ENCODE results near the gene KRT9. TPM values are rescaled to one million over a fixed set of nuclear protein-coding genes. Genes with fewer than 3 reads are reported as not detected.

The KRT9 gene
- total RNA-seq, 4 donors from 2014 or later: 0.21 TPM; not detected in 3

DNA sequence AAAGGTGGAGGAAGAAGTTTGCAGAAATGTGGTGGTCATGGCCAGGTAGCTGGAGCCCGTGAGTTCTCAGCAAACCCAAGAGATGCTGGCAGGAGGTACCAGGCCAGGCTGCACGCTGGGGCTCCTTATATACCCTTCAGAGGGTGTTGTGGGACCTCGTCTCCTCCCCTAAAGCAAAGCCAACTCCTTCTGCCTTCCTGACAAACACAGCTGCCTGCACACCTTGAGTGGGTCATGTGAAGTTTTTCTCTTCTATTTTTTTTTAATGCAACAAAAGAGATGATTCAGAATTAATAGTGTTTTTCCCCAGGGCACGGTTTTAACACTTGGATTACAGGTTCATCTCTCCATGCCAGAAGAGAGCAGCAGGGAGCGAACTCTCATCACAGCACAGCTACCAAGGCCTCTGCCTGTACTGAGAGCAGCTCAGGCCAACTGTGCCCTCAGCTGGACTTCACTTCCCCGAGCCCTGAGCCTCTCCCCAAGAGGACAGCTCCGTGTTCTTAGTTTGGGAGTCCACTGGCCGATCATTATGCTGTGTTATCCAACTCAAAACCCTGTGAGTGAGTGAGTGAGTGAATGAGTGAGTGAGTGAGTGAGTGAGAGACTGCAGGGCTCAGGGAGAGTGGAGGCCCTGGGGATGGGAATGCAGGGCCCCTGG lies 52.9 kb downstream of the KRT9 start, which contains the start of gene KRT15:
KRT15 (minus strand) TSS at position 102 of the 661 bp plus-strand sequence; CDS start at position 39, 63 bp downstream.
- H3K4me1 ChIP-seq: no peaks in the 10 kb centered on the region
- intact Hi-C loops (cut with DNase I; ENCODE audit: low total_unique reads): no loop called here
- H3K27me3 ChIP-seq: no peaks in the 10 kb centered on the region
- H3K36me3 ChIP-seq: no peaks in the 10 kb centered on the region
- no peak for DNase-seq
- TF ChIP-seq CTCF (IDR thresholded peaks at IDR 0.05) (no peak), POLR2A (IDR thresholded peaks at IDR 0.05) (no peak)
- no peak within 1 kb of the TSS for H3K4me3 ChIP-seq
- H3K27ac ChIP-seq: no peak within 1 kb of the TSS
- no peaks in the 10 kb centered on the region for H3K9me3 ChIP-seq

DNA sequence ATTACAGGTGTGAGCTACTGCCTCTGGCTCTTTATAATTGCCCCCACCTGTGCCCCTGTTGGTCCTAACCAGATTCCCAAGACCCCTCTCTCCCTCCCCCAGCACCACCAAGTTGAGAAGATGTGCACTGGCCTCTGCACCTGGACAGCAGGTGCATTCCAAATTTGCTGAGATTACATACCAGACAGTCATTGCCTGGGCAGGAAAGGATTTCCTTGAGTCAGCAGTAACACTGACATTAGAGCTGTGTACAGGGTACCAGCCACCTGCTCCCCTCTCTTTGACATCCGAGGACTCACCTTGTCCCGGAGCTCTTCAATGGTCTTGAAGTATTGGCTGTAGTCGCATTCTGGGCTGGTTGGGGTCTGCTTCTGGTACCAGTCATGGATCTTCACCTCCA lies 53.8 kb downstream of the KRT9 start:
- no peak for TF ChIP-seq POLR2A (IDR thresholded peaks at IDR 0.05)
- no peak for TF ChIP-seq CTCF (IDR thresholded peaks at IDR 0.05)
- Histone ChIP-seq H3K4me3 (no peak overlapping the region), H3K27me3 (no peaks in the 10 kb centered on the region), H3K4me1 (no peaks in the 10 kb centered on the region), H3K36me3 (no peaks in the 10 kb centered on the region), H3K9me3 (no peaks in the 10 kb centered on the region), H3K27ac (no peak overlapping the region)
- intact Hi-C loops (cut with DNase I; ENCODE audit: low total_unique reads): no loop called here
- no peak for DNase-seq

GRCh38 chr17:41516830-41517283 lies 55.0 kb downstream of the KRT9 start:
- Histone ChIP-seq H3K9me3 (no peaks in the 10 kb centered on the region), H3K36me3 (no peaks in the 10 kb centered on the region), H3K27me3 (no peaks in the 10 kb centered on the region), H3K27ac (no peak overlapping the region), H3K4me1 (no peaks in the 10 kb centered on the region), H3K4me3 (no peak overlapping the region)
- intact Hi-C loops (cut with DNase I; ENCODE audit: low total_unique reads): no loop called here
- no peak for DNase-seq
- TF ChIP-seq POLR2A (IDR thresholded peaks at IDR 0.05): no peak
- no peak for TF ChIP-seq CTCF (IDR thresholded peaks at IDR 0.05)

GRCh38 chr17:41516147-41516829 lies 55.6 kb downstream of the KRT9 start:
- Histone ChIP-seq H3K4me3 (no peak overlapping the region), H3K4me1 (no peaks in the 10 kb centered on the region), H3K9me3 (no peaks in the 10 kb centered on the region), H3K27me3 (no peaks in the 10 kb centered on the region), H3K36me3 (no peaks in the 10 kb centered on the region), H3K27ac (no peak overlapping the region)
- no peak for DNase-seq
- intact Hi-C loops (cut with DNase I; ENCODE audit: low total_unique reads): no loop called here
- TF ChIP-seq POLR2A (IDR thresholded peaks at IDR 0.05) (no peak), CTCF (IDR thresholded peaks at IDR 0.05) (no peak)

Small RNAs within 50 kb of the gene (microRNA-seq; reads per million reads assigned to microRNA genes)
- not detected for gene MIR6510 (ENCODE audit: borderline microRNAs expressed, borderline replicate concordance)

Other genes starting within 250 kb of the KRT9 start
- not detected for gene KRT33A, start 221.2 kb downstream of the KRT9 start, total RNA-seq
- not detected for gene KRT33B, start 202.2 kb downstream of the KRT9 start, total RNA-seq
- gene KRT34, start 189.8 kb downstream of the KRT9 start, total RNA-seq: under 1 TPM in 1 of 4 donors, not detected in 3; 0.28 TPM
- gene KRT31, start 174.5 kb downstream of the KRT9 start, total RNA-seq: not detected
- gene KRT37, start 147.5 kb downstream of the KRT9 start, total RNA-seq: not detected
- gene KRT38, start 131.1 kb downstream of the KRT9 start, total RNA-seq: not detected
- gene KRT32, start 104.7 kb downstream of the KRT9 start, total RNA-seq: not detected
- gene KRT35, start 90.9 kb downstream of the KRT9 start, total RNA-seq: not detected
- gene KRT36, start 82.1 kb downstream of the KRT9 start, total RNA-seq: not detected
- 1 to 10 TPM; 1.5 to 6.4 (median 3.0) TPM for gene KRT13, start 66.4 kb downstream of the KRT9 start, total RNA-seq
- gene KRT15, start 53.2 kb downstream of the KRT9 start, total RNA-seq: 10 to 100 TPM in 1 of 4 donors, 1 to 10 TPM in 1, under 1 TPM in 1, not detected in 1; 0.41 to 11.5 (median 1.6) TPM
- 100 to 1,000 TPM in 2 of 4 donors, 10 to 100 TPM in 1, under 1 TPM in 1; 0.88 to 120 (median 77.2) TPM for gene KRT19, start 43.8 kb downstream of the KRT9 start, total RNA-seq
- under 1 TPM in 2 of 4 donors, not detected in 2; 0.52 to 0.90 TPM for gene KRT14, start 14.8 kb upstream of the KRT9 start, total RNA-seq
- not detected for gene KRT16, start 40.7 kb upstream of the KRT9 start, total RNA-seq
- gene KRT17, start 52.5 kb upstream of the KRT9 start, total RNA-seq: 10 to 100 TPM in 1 of 4 donors, under 1 TPM in 1, not detected in 2; 0.70 to 12.6 TPM
- gene EIF1, start 116.8 kb upstream of the KRT9 start, total RNA-seq: 100 to 1,000 TPM in 3 of 4 donors, 10 to 100 TPM in 1; 83.5 to 796 (median 199) TPM
- gene GAST, start 140.3 kb upstream of the KRT9 start, total RNA-seq: not detected
- 1 to 10 TPM in 1 of 4 donors, not detected in 3; 2.2 TPM for gene HAP1, start 162.6 kb upstream of the KRT9 start, total RNA-seq
- gene JUP, start 214.7 kb upstream of the KRT9 start, total RNA-seq: 100 to 1,000 TPM in 1 of 4 donors, 10 to 100 TPM in 3; 49.1 to 110 (median 70.0) TPM
- gene P3H4, start 239.9 kb upstream of the KRT9 start, total RNA-seq: 10 to 100 TPM in 3 of 4 donors, 1 to 10 TPM in 1; 10.0 to 67.0 (median 35.1) TPM
- gene FKBP10, start 240.9 kb upstream of the KRT9 start, total RNA-seq: 100 to 1,000 TPM in 2 of 4 donors, 10 to 100 TPM in 2; 22.9 to 226 (median 89.5) TPM

Measured in uterus (tissue), 4 donors.